Testis (tissue), 3 donors: ENCODE data around the gene EXOC2. TPM values are rescaled to one million over a fixed set of nuclear protein-coding genes. Genes with fewer than 3 reads are reported as not detected.

Experiments used
- DNase-seq: peaks from one replicate; pipeline ENCODE4 v3.0.0-alpha.2; 2019
- H3K27ac ChIP-seq, 2 donors: fragments of 200-600 bp; sonication (generic); one replicate each; pipeline ENCODE4 v1.5.1; 2019
- H3K27me3 ChIP-seq: fragments of 200-600 bp; sonication (generic); one replicate; pipeline ENCODE4 v1.5.1; 2019
- H3K36me3 ChIP-seq: fragments of 200-600 bp; sonication (generic); one replicate; pipeline ENCODE4 v1.5.1; 2017; ENCODE audit warnings: low read depth; ENCODE audit errors: missing control alignments
- H3K4me1 ChIP-seq: fragments of 200-600 bp; sonication (generic); one replicate; pipeline ENCODE4 v1.5.1; 2019
- H3K4me3 ChIP-seq, 2 donors: fragments of 200-600 bp; sonication (generic); one replicate each; pipeline ENCODE4 v1.5.1; 2017 to 2019
- H3K9me3 ChIP-seq: fragments of 200-600 bp; sonication (generic); one replicate; pipeline ENCODE4 v1.5.1; 2017
- CTCF ChIP-seq, 3 experiments: fragments of 450-650 bp in 2 of 3; fragments of 200-600 bp in 1 of 3; sonication (generic) in 1 of 3; IDR thresholded peaks; one replicate each; pipeline ENCODE4 v1.5.1; 2016 to 2019; ENCODE audit warnings: antibody characterized with exemption in 3 of 3, mild to moderate bottlenecking in 2 of 3, moderate library complexity in 1 of 3
- POLR2A ChIP-seq: fragments of 450-650 bp; IDR thresholded peaks from one replicate; pipeline ENCODE4 v1.6.1; 2017; ENCODE audit warnings: antibody characterized with exemption, mild to moderate bottlenecking, moderate library complexity
- WGBS, 2 donors: methylation state at CpG; one replicate each; pipeline ENCODE4 v1.1.5; 2018; 5-methylcytosine and 5-hydroxymethylcytosine counted together
- intact Hi-C: fragments of 100-400 bp; cut with DNase I; formaldehyde crosslinking; loops from one replicate; pipeline ENCODE4 v1.15.1; 2023; ENCODE audit warnings: low total_unique reads
- polyA plus RNA-seq: library from polyadenylated mRNA; stranded (reverse); fragments of 350-450 nt; fragmentation: Illumina TruSeq; extraction: RNeasy Lipid Tissue Mini Kit (QIAGEN cat#74804); gene quantifications from one replicate; pipeline ENCODE4 v1.2.3, GENCODE V29; 2014; ENCODE audit warnings: low read depth, low replicate concordance; ENCODE audit not compliant: insufficient read depth
- total RNA-seq, 2 donors: library from RNA; depleted of rRNA; stranded (reverse); fragments of >200 nt; gene quantifications; one replicate each; pipeline ENCODE4 v1.2.3, GENCODE V29; 2016

EXOC2 gene
- total and polyA plus RNA-seq, 3 donors from 2014 or later, result 32.8 to 51.0 (median 44.3) TPM

DNA sequence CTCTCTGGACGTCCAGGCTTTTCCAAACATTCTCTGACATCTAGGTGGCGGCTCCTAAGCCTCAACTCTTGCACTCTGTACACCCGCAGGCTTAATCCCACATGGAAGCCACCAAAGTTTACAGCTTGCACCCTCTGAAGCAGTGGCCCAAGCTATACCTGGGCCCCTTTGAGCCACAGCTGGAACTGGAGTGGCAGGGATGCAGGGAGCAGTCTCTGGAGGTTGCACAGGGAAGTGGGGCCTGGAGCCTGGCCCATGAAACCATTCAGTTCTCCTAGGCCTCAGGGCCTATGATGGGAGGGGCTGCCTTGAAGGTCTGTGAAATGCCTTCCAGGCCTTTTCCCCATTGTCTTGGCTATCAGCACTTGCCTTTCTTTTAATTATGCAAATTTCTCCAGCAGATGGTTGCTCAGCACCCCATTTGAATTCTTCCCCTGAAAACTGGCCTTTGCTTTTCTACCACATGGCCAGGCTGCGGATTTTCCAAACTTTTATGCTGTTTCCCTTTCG is 236.5 kb downstream of the EXOC2 start:
- TF ChIP-seq CTCF (IDR thresholded peaks at IDR 0.05) (no peak), POLR2A (no peak)
- H3K9me3 ChIP-seq, result no peaks in the 10 kb centered on the region
- H3K27ac ChIP-seq, result no peak overlapping the region
- H3K36me3 ChIP-seq, result no peaks in the 10 kb centered on the region
- no peak for DNase-seq
- H3K4me1 ChIP-seq, result peaks cover 18% of the 10 kb centered on the region
- WGBS, 2 donors, result 86 to 89% methylated on average over 5 of the region's 5 CpGs
- no peak overlapping the region for H3K4me3 ChIP-seq
- intact Hi-C loops, result no loop called here
- H3K27me3 ChIP-seq, result no peaks in the 10 kb centered on the region

DNA sequence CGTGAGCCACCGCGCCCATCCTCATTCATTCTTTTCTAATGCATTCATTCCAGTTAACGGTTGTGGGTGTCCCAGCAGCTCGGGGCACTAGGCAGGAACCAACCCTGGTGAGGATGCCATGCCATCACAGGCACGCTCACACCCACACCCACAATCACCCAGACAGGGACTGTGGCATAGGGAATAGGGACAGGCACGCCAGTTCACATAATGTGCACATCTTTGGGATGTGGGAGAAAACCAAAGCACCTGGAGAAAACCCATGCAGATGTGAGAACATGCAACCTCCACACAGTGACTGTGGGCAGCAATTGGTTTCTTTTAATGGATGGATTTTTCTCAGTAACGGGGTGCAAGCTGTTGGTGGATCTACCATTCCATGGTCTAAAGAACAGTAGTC is 237.1 kb downstream of the EXOC2 start:
- no peak overlapping the region for H3K27ac ChIP-seq
- intact Hi-C loops, result no loop called here
- peaks cover 18% of the 10 kb centered on the region for H3K4me1 ChIP-seq
- no peaks in the 10 kb centered on the region for H3K36me3 ChIP-seq
- H3K27me3 ChIP-seq, result no peaks in the 10 kb centered on the region
- no peak for DNase-seq
- no peak overlapping the region for H3K4me3 ChIP-seq
- TF ChIP-seq CTCF (IDR thresholded peaks at IDR 0.05), result no peak
- TF ChIP-seq POLR2A, result no peak
- H3K9me3 ChIP-seq, result no peaks in the 10 kb centered on the region
- WGBS, 2 donors, result 95 to 96% methylated on average over 8 of the region's 8 CpGs

GRCh38 chr6:455006-455585 is 237.8 kb downstream of the EXOC2 start:
- Histone ChIP-seq H3K4me1 (peaks cover 18% of the 10 kb centered on the region), H3K4me3 (no peak overlapping the region), H3K27me3 (no peaks in the 10 kb centered on the region), H3K9me3 (no peaks in the 10 kb centered on the region), H3K27ac (peak overlapping the region; percentile 10 to 78), H3K36me3 (no peaks in the 10 kb centered on the region)
- intact Hi-C loops, result no loop called here
- peak; percentile 13 for DNase-seq
- no peak for TF ChIP-seq CTCF (IDR thresholded peaks at IDR 0.05)
- no peak for TF ChIP-seq POLR2A
- WGBS, 2 donors, result 87 to 88% methylated on average over 11 of the region's 11 CpGs

- H3K27ac ChIP-seq, result peak overlapping the region; percentile 71 to 78
- peaks cover 18% of the 10 kb centered on the region for H3K4me1 ChIP-seq
- H3K4me3 ChIP-seq, result no peak overlapping the region
- 24 to 31% methylated on average over 5 of the region's 5 CpGs for WGBS, 2 donors
- TF ChIP-seq CTCF (IDR thresholded peaks at IDR 0.05) (no peak), POLR2A (no peak)
- no peak for DNase-seq
- intact Hi-C loops, result no loop called here
- no peaks in the 10 kb centered on the region for H3K27me3 ChIP-seq
- H3K9me3 ChIP-seq, result no peaks in the 10 kb centered on the region
- H3K36me3 ChIP-seq, result no peaks in the 10 kb centered on the region
These were observed 238.6 kb downstream of the EXOC2 start for GRCh38 chr6:454148-454991.
